ENCODE data around the gene ZNF862.
"Not testable (repeated sequence)": the region's sequence is repeated elsewhere in the genome, so short reads cannot be mapped to it uniquely, and the experiment has no call there.

Gene ZNF862

GRCh38 chr7:149881328-149882247, 43.4 kb downstream of the ZNF862 start:
- no peak for DNase-seq

DNA sequence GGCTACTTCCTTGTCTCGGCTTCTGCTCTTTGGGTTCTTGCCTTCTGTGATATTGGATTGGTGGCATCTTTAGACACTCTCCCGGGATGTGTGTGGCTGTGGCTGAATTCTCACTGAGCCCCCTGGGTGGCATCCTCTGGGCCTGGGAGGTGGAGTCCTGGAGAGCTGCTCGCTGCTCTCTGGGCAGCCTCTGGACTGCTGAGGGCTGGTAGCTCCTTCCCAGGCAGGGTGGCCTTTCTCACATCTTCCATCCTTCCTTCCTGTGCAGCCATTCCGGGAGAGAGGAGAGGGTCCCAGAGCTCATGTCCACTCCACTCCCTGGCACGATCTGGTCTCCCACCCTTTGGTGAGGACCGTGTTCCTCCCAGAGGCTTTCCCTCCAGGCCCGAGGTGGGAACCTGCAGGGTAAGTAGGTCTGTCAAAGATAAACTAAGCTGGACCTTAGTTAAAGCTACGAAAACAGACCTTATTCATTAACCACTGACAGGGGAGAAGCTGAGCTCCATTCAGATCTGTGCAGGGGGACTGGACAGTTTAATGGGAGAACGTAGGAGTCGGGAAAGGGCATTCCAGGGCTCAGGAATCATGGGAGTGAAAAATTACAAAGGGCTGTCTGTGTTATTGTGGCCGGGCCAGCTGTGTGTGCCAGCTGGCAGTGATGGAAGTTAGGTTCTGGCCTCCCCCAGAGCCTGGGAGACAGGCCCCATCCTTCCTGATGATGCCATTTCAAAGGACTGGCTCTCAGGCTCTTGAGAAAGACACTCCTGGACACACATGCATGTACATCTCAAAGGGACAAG, 44.3 kb downstream of the ZNF862 start:
- peak in 9 of 14 donors; percentile 41 to 78 (median 57) for DNase-seq

DNA sequence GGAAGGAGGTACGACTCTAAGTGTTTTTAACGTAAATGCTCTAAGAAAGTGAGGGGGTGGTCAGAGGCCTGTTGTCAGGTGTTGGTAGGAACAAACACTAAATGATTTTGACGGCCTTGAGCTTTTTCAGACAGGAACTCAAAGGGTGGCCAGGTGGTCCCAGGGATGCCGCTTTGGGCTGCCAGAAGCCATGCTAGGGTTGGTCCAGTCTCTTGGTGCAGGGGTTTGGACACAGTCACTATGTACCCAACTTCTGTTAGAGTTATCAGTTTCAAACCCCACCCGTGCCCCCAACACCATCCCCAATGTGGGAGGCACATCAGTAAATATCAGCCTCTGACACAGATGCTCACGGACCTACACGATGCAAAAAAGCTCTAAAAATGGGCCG, 44.9 kb downstream of the ZNF862 start:
- no peak for DNase-seq

DNA sequence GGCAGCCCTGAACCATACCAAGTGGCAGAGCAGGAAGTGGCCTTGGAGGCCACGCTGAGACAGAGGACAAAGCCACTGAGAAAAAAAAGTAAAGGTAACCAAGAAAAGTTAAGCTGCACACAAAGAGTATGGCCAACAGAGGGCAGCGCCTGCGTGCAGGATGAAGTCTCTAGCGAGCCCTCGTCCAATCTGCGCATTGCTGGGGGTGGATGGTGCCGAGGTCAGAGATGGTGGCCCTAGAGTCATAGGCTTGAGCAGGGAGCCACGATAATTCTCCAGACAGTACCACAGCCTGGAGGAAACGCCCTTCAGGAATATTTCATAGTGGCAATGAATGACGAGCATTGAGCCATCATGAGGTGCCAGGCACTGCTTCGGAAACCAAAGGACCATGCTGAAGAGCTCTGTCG, 45.3 kb downstream of the ZNF862 start:
- peak in 10 of 14 donors; percentile 37 to 74 (median 56) for DNase-seq

DNA sequence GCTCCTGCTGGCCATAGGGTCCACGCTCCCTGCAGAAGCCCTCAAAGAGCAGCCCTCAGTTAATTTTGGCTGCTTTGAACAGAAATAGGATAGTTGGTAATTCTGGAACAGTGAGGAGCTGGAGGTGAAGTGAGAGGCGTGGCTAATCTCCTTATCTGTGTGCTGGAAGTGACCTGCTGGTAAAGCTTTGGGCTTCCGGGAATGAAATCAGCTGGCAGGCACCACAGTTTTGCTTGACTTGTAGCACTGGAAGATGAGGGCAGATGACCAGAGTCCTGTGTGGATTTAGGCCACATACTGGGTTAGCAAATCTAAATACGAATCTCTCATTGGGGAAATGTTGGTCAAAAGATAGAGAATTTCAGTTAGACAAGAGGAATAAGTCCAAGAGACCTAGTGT, 45.8 kb downstream of the ZNF862 start:
- DNase-seq, result peak in 1 of 14 donors; percentile 85

DNA sequence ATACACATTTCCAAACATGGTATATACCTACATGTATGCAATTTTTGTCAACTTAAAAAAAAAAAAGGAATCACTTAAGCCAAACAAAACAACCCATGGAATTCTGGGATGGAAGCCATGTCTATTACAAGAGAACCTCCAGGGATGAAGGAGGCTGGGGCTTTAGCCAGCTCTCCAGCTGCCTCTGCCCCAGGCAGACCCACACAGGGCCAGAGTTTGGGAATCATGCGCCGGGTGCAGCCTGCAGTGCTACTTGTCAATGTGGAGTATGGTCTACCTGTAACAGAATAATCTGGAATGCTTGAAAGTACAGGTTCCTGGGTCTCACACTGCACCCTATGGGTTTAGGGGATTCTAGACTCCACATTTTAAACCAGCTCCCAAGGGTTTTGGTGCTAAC, 46.4 kb downstream of the ZNF862 start:
- DNase-seq, result no peak

DNA sequence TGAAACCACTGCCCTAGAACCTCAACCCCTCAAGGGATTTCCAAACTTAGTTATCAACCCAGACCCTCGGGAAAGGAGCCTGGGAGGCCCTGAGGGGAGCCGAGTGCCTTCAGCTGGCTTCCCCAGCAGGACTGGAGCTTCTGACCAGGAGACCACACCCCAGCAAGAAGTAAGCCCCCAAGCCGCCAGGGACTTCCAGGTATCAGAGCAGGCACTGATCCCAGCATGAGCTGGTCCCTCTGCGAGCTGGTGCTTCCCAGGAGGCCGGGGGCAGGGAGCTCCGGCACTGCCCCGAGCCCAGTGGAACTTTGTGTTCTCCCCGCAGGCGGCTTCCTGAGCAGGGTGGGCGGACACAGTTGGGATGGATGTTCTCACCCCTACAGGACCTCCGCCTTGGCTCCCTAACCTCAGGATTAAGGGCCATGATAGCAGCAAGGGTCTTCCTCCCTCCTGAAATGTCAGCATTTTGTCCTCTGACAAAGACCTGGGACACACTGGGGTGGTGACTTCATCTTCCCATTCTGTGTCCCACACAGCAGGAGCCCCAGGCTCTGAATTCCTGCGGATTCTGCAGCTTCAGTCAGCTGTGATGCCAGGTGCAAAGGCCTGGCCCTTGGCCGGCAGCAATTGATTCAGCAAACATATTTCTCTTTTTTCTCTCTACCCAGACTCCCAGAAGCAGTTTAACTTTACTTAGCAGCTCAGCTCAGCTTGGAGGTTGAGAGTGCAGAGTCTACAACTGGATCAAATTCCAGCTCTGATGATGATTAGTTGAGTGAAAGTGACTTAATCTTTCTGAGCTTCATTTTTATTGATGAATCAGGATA, 47.2 kb downstream of the ZNF862 start:
- peak in 1 of 14 donors; percentile 34 for DNase-seq

- DNase-seq, result no peak
These were observed 47.8 kb downstream of the ZNF862 start for GRCh38 chr7:149886018-149886415.

DNA sequence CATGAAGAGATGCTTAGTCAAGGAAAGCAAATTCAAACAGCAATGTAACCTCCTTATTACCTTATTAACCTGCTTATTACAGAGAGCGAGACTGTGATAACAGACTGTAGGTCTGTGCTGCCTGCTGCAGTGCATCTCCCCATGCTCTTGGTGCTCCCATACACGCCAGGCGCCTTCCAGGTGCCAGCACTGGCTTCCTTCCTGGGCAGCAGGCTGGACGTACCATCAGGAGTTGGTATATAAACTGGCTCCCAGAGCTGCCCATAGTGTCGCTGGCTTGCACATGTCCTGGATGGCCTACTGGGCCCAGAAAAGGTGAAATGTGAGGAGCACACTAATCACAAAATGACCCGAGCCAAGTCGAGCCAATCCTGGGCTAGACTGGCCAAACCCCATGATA, 49.1 kb downstream of the ZNF862 start:
- DNase-seq, result peak in 1 of 14 donors; percentile 35

- DNase-seq, result not testable (repeated sequence)
These were observed 52.5 kb downstream of the ZNF862 start for GRCh38 chr7:149890715-149891114.

- not testable (repeated sequence) for DNase-seq
These were observed 56.8 kb downstream of the ZNF862 start for GRCh38 chr7:149894957-149895356.

- DNase-seq, result not testable (repeated sequence)
These were observed 69.7 kb downstream of the ZNF862 start for GRCh38 chr7:149907776-149908376.

GRCh38 chr7:149910219-149910618, 72.0 kb downstream of the ZNF862 start:
- DNase-seq, result not testable (repeated sequence)

DNA sequence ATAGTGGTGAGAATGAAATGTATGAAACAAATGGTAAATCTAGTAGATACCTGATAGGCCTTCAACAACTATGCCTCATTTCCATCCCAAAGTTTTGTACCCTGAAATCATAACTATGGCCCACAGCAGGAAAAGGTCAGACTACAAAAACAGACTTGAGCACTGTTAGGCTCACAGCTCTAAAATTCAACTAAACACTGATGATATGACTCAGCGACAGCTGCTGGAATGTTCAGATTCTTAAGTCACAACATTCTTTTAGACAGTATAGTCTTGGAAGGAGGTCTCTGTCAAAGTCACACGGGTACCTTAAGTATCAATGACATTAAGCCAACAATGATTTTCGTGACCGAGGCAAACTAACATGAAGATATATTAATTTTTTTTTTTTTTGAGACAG, 74.0 kb downstream of the ZNF862 start:
- not testable (repeated sequence) for DNase-seq
